HepG2 (cell line): ENCODE data around the gene MARVELD3. TPM values are rescaled to one million over a fixed set of nuclear protein-coding genes. Genes with fewer than 3 reads are reported as not detected.

Source experiments
- ESRRA ChIP-seq: sonication (generic); formaldehyde crosslinking; IDR thresholded peaks from 2 replicates; pipeline ENCODE4 v1.5.1; 2020; ENCODE audit warnings: mild to moderate bottlenecking, low read depth, missing genetic modification reagents
- FOXC1 ChIP-seq: sonication (generic); formaldehyde crosslinking; IDR thresholded peaks from 2 replicates; pipeline ENCODE4 v1.8.0; 2022; ENCODE audit warnings: mild to moderate bottlenecking, missing genetic modification reagents, borderline replicate concordance
- NFYC ChIP-seq: IDR thresholded peaks from 2 replicates; pipeline ENCODE4 v1.6.1; 2016; ENCODE audit warnings: missing genetic modification reagents, missing compliant biosample characterization
- NONO ChIP-seq, 2 experiments: fragments of 450-650 bp in 1 of 2; sonication (generic) in 1 of 2; formaldehyde crosslinking in 1 of 2; IDR thresholded peaks in 1 of 2; conservative IDR thresholded peaks in 1 of 2; 2 replicates each; pipeline versions ENCODE4 v1.6.1 to v1.8.0; 2017 to 2022; ENCODE audit warnings: mild to moderate bottlenecking in 1 of 2, missing genetic modification reagents in 1 of 2, moderate library complexity in 1 of 2
- NR1H2 ChIP-seq: sonication (generic); formaldehyde crosslinking; IDR thresholded peaks from 2 replicates; pipeline ENCODE4 v1.8.1; 2022; ENCODE audit warnings: low read depth, missing genetic modification reagents, borderline replicate concordance
- PRPF4 ChIP-seq: fragments of 200-400 bp; formaldehyde crosslinking; IDR thresholded peaks from 2 replicates; pipeline ENCODE4 v1.6.1; 2016; ENCODE audit warnings: low read length, low read depth; ENCODE audit not compliant: poor library complexity, severe bottlenecking
- SOX6 ChIP-seq, 2 experiments: fragments of 450-650 bp in 1 of 2; sonication (generic) in 1 of 2; formaldehyde crosslinking in 1 of 2; IDR thresholded peaks; 2 replicates each; pipeline versions ENCODE4 v1.4.0 to v1.6.1; 2017 to 2020; ENCODE audit warnings: antibody characterized with exemption in 1 of 2, mild to moderate bottlenecking in 1 of 2, missing genetic modification reagents in 1 of 2
- STAG1 ChIP-seq: sonication (generic); formaldehyde crosslinking; IDR thresholded peaks from 2 replicates; pipeline ENCODE4 v1.4.0; 2020; ENCODE audit warnings: missing genetic modification reagents
- ZNF20 ChIP-seq: sonication (generic); formaldehyde crosslinking; IDR thresholded peaks from 2 replicates; pipeline ENCODE4 v1.4.0; 2020; ENCODE audit warnings: mild to moderate bottlenecking, moderate library complexity, missing genetic modification reagents
- ZNF317 ChIP-seq: sonication (generic); formaldehyde crosslinking; IDR thresholded peaks from 2 replicates; pipeline ENCODE4 v1.5.0; 2020; ENCODE audit warnings: mild to moderate bottlenecking, missing genetic modification reagents
- ZNF879 ChIP-seq: sonication (generic); formaldehyde crosslinking; IDR thresholded peaks from 2 replicates; pipeline ENCODE4 v1.8.1; 2023; ENCODE audit warnings: missing genetic modification reagents
- polyA plus RNA-seq, 8 experiments: library from polyadenylated mRNA; depleted of rRNA in 3 of 8; stranded (reverse) in 7 of 8; unstranded in 1 of 8; fragments of >200 nt; fragmentation: Illumina TruSeq in 4 of 8; extraction: Trizol in 4 of 8; gene quantifications; 2 replicates each; pipeline versions ENCODE4 v1.2.1 to v1.2.3, GENCODE V29; 2011 to 2016; ENCODE audit warnings: low read depth in 4 of 8, missing spikeins in 1 of 8, mixed read lengths in 1 of 8; ENCODE audit not compliant: insufficient read depth in 1 of 8
- total RNA-seq, 5 experiments: library from RNA; depleted of rRNA; stranded (reverse); fragments of >200 nt; fragmentation: Illumina TruSeq; extraction: Trizol; gene quantifications; 2 replicates each; pipeline ENCODE4 v1.2.3, GENCODE V29; 2016; ENCODE audit warnings: low read depth in 1 of 5
- TF ChIP-seq, protein P1 (sequence below): sonication (generic); formaldehyde crosslinking; IDR thresholded peaks from 2 replicates; pipeline ENCODE4 v1.4.0; 2020; ENCODE audit warnings: missing genetic modification reagents
- TF ChIP-seq, protein P2 (sequence below): sonication (generic); formaldehyde crosslinking; IDR thresholded peaks from 2 replicates; pipeline ENCODE4 v1.8.0; 2022; ENCODE audit warnings: mild to moderate bottlenecking, missing genetic modification reagents, moderate library complexity
- TF ChIP-seq, protein P3 (sequence below): sonication (generic); formaldehyde crosslinking; IDR thresholded peaks from 2 replicates; pipeline ENCODE4 v1.4.0; 2020; ENCODE audit warnings: low read depth, mild to moderate bottlenecking, missing genetic modification reagents
- TF ChIP-seq, protein P4 (sequence below): sonication (generic); formaldehyde crosslinking; IDR thresholded peaks from 2 replicates; pipeline ENCODE4 v1.4.0; 2020; ENCODE audit warnings: missing genetic modification reagents

The MARVELD3 gene
- total and polyA plus RNA-seq, 2 of the 13 experiments (the other 11 are each of a cell fraction or from before 2014, with no cell fraction given) = 4.8 to 5.6 TPM

DNA sequence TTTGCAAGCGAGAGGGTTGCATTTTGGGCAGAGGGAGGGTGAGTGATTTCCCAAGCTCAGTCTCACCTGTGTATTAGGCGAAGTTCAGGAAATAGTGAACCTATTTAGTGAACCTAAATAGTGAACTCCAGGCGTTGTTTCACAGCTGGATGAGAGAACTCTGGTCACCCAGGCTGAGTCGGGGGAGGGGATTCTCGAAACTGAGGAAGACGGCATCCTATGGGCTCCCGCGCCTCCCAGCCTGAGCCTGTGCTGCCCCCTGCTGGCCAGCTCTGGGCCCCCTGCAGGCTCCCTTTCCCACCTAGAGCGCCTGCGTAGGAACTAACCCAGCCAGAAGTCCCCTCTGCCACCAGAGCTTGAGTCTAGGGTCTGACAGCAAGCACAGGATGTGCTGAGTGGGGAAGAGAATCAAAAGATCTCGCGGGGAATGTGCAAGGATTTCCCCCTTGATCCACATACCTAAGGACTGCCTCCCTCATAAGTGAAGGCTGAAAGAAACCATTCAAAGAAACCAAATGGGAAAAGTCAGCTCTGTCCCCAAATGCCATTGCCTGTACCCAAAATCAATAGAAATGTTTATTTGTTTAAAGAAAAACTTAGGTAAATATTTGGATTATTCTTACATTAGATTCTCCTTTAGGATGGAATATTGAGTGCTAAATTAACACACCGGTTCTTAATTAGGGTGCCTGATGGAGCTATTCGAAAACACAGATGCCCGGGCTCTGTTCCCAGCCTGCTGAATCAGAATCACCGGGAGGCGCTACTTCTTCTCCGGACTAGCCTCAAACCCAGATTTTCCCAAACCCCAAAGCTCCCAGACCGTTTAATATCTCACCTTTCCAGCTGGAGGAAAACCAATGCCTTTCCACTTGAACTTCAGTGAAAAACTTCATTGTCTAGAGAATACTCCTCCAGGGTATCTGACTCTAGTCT, 14.8 kb upstream of the MARVELD3 start (continued):
- TF ChIP-seq, protein P1, sequence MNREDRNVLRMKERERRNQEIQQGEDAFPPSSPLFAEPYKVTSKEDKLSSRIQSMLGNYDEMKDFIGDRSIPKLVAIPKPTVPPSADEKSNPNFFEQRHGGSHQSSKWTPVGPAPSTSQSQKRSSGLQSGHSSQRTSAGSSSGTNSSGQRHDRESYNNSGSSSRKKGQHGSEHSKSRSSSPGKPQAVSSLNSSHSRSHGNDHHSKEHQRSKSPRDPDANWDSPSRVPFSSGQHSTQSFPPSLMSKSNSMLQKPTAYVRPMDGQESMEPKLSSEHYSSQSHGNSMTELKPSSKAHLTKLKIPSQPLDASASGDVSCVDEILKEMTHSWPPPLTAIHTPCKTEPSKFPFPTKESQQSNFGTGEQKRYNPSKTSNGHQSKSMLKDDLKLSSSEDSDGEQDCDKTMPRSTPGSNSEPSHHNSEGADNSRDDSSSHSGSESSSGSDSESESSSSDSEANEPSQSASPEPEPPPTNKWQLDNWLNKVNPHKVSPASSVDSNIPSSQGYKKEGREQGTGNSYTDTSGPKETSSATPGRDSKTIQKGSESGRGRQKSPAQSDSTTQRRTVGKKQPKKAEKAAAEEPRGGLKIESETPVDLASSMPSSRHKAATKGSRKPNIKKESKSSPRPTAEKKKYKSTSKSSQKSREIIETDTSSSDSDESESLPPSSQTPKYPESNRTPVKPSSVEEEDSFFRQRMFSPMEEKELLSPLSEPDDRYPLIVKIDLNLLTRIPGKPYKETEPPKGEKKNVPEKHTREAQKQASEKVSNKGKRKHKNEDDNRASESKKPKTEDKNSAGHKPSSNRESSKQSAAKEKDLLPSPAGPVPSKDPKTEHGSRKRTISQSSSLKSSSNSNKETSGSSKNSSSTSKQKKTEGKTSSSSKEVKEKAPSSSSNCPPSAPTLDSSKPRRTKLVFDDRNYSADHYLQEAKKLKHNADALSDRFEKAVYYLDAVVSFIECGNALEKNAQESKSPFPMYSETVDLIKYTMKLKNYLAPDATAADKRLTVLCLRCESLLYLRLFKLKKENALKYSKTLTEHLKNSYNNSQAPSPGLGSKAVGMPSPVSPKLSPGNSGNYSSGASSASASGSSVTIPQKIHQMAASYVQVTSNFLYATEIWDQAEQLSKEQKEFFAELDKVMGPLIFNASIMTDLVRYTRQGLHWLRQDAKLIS (CRISPR knock-in tag) = no peak
- no peak for TF ChIP-seq ESRRA (CRISPR knock-in tag)
- no peak for TF ChIP-seq SOX6 (IDR thresholded peaks at IDR 0.05)
- peak; percentile 78 for TF ChIP-seq SOX6 (CRISPR knock-in tag; IDR thresholded peaks at IDR 0.05)
- TF ChIP-seq NONO (IDR thresholded peaks at IDR 0.05) = no peak
- TF ChIP-seq NONO (CRISPR knock-in tag; conservative IDR thresholded peaks at IDR 0.05) = no peak; the same call in 1 of the 2 replicates
- no peak for TF ChIP-seq ZNF20
- TF ChIP-seq, protein P2, sequence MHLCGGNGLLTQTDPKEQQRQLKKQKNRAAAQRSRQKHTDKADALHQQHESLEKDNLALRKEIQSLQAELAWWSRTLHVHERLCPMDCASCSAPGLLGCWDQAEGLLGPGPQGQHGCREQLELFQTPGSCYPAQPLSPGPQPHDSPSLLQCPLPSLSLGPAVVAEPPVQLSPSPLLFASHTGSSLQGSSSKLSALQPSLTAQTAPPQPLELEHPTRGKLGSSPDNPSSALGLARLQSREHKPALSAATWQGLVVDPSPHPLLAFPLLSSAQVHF = no peak
- TF ChIP-seq NFYC = no peak
- 0 out of 2 replicates have a peak, but pooled peaks have one; percentile 18 for TF ChIP-seq FOXC1 (CRISPR knock-in tag)
- peak; percentile 99 for TF ChIP-seq STAG1 (CRISPR knock-in tag)
- no peak for TF ChIP-seq NR1H2 (CRISPR knock-in tag)
- peak; percentile 46; the same call in 1 of the 2 replicates for TF ChIP-seq ZNF317 (CRISPR knock-in tag)
- TF ChIP-seq, protein P3, sequence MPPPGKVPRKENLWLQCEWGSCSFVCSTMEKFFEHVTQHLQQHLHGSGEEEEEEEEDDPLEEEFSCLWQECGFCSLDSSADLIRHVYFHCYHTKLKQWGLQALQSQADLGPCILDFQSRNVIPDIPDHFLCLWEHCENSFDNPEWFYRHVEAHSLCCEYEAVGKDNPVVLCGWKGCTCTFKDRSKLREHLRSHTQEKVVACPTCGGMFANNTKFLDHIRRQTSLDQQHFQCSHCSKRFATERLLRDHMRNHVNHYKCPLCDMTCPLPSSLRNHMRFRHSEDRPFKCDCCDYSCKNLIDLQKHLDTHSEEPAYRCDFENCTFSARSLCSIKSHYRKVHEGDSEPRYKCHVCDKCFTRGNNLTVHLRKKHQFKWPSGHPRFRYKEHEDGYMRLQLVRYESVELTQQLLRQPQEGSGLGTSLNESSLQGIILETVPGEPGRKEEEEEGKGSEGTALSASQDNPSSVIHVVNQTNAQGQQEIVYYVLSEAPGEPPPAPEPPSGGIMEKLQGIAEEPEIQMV (CRISPR knock-in tag) = 0 out of 2 replicates have a peak, but pooled peaks have one; percentile 44
- no peak for TF ChIP-seq PRPF4
- TF ChIP-seq ZNF879 (CRISPR knock-in tag) = no peak
- TF ChIP-seq, protein P4, sequence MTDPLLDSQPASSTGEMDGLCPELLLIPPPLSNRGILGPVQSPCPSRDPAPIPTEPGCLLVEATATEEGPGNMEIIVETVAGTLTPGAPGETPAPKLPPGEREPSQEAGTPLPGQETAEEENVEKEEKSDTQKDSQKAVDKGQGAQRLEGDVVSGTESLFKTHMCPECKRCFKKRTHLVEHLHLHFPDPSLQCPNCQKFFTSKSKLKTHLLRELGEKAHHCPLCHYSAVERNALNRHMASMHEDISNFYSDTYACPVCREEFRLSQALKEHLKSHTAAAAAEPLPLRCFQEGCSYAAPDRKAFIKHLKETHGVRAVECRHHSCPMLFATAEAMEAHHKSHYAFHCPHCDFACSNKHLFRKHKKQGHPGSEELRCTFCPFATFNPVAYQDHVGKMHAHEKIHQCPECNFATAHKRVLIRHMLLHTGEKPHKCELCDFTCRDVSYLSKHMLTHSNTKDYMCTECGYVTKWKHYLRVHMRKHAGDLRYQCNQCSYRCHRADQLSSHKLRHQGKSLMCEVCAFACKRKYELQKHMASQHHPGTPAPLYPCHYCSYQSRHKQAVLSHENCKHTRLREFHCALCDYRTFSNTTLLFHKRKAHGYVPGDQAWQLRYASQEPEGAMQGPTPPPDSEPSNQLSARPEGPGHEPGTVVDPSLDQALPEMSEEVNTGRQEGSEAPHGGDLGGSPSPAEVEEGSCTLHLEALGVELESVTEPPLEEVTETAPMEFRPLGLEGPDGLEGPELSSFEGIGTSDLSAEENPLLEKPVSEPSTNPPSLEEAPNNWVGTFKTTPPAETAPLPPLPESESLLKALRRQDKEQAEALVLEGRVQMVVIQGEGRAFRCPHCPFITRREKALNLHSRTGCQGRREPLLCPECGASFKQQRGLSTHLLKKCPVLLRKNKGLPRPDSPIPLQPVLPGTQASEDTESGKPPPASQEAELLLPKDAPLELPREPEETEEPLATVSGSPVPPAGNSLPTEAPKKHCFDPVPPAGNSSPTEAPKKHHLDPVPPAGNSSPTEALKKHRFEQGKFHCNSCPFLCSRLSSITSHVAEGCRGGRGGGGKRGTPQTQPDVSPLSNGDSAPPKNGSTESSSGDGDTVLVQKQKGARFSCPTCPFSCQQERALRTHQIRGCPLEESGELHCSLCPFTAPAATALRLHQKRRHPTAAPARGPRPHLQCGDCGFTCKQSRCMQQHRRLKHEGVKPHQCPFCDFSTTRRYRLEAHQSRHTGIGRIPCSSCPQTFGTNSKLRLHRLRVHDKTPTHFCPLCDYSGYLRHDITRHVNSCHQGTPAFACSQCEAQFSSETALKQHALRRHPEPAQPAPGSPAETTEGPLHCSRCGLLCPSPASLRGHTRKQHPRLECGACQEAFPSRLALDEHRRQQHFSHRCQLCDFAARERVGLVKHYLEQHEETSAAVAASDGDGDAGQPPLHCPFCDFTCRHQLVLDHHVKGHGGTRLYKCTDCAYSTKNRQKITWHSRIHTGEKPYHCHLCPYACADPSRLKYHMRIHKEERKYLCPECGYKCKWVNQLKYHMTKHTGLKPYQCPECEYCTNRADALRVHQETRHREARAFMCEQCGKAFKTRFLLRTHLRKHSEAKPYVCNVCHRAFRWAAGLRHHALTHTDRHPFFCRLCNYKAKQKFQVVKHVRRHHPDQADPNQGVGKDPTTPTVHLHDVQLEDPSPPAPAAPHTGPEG (CRISPR knock-in tag) = peak; percentile 56; the same call in 1 of the 2 replicates
